Measurements from ENCODE around the gene FGFR2. TPM values are rescaled to one million over a fixed set of nuclear protein-coding genes. Genes with fewer than 3 reads are reported as not detected.

The FGFR2 gene
- total RNA-seq, 1 donor from 2014 or later = 0.30 TPM

DNA sequence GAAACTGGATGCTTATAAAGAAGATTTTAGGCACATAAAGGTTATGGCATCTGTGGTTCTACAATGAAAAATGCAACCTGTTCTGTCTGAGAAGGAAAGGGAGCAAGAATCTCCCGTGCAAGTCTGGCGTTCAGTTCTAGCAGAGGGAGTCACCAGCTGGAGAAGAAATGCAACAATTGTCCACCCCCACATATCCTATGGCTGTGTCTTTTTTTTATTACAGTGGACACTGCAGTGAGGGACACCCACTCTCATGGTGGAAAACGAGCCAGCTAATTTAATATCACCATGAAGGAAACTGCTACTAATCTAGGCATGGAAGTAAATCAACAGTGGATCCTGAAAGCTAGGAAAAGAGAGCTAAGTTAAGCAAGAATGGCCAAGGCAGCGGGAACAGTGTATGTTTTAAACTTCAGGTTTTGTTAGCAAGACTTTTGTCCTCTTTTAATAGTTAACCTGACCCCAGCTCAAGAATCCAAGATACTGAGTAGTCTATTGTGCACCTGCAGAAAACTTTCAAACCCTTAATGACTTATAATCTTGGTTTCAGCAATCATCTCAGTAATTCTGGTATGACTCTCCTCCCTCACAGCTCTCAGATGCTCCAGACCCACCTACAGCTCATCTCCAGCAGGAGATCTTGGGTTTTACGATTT, 149.3 kb downstream of the FGFR2 start:
- DNase-seq (no peak), ATAC-seq (ENCODE audit: poor library complexity) (no peak)
- intact Hi-C loops (cut with DNase I) = no loop called here

DNA sequence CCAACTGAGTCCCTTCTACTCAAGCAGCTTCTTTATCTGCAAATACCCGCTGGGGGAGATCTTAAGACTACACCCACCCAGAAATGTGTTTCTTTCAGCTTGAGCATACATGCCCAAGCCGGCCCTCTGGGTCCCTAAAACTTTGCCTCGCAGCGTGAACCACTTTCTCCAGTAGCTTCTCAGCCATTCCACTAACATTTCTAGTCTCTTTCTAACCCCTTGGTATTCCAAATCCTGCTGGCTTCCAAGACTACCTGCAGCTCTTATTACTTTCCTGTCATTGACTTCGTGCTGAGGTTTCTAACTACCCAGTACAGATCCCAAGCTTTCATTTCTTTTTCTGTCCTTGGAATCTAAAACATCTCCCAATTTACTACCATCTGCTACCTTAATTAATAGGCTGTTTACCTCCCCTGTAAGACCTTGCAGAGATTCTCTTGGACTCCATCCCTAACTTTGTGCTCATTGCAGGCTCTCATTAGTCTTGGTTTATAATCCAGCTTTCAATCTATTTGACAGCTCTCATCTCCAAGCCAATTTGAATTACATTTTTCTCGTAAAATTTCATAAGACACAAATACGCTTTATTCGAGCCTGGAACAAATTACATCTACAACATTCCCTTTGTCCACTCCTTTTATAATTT, 153.6 kb downstream of the FGFR2 start:
- ATAC-seq (ENCODE audit: poor library complexity) (no peak), DNase-seq (no peak)
- intact Hi-C loops (cut with DNase I) = no loop called here

DNA sequence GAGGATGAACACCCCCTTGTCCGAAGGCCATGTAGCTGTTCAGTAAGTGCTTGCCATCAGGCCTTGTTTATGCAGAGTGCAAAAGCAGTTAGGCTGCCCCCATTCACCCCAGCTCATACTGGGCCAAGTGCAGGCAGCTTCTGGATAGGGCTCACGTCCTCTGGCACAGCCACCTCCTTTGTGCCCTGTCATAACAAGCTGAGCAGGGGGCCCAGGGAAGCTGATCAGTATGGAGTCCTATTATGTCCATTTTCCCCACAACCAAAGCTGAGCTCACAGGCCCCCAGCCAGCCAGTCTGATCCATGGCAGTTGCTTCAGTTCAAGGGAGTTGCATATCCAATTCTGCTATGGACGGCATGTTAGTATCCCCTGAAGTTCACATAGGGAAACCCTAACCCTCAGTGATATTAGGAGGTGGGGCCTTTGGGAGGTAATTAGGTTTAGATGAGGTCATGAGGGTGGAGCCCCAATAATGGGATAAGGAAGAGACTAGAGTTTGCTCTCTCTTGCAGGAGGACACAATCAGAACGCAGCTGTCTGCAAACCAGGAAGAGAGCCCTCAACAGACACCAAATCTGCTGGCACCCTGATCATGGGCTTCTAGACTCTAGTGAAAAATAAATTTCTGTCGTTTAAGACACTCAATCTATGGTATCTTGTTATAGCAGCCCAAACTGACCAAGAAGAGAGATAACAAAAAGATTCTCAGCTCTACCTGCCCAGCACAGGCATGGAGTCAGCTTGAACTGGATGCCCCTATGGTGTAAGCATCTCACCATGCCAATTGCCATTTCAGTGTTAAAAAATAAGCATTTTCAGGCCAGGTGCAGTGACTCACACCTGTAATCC, 155.9 kb downstream of the FGFR2 start:
- no peak for DNase-seq
- ATAC-seq (ENCODE audit: poor library complexity) = no peak
- intact Hi-C loops (cut with DNase I) = no loop called here

DNA sequence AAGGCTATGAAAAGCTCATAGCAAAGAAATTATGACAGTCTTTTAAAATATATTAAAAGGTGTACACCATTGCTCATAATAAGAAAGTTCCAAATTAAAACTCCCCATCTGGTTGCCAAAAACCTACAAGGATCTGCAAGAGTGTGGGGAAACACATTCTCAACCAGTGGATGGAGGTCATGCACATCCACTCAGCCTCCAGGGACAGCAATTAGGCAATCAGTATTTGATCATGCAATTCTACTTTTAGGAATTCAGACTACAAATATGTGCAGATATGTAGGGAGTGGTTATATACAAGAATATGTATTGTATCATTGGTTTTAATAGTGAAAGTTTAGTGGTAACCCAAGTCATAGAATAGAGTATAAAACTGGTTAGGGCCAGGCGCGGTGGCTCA, 157.8 kb downstream of the FGFR2 start:
- intact Hi-C loops (cut with DNase I) = no loop called here
- ATAC-seq (ENCODE audit: poor library complexity) = no peak
- no peak for DNase-seq

DNA sequence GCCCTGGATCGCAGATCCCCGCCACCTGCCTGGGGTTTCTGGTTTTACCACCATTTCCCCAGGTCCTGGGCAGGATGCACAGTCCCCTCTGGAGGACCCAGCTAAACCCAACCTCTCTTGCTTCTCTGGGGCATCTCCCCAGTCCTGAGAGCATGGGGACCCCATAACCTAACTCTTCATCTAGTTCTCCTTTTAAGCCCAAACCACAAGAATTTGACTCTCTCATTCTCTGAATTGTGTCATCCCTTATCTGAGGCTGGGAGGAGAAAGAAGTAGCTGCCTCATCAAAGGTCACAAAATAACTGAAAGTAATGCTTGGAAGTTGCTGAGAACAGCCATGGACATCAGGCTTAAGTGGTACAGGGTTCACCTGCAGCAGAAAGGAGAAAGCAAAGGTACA, 159.9 kb downstream of the FGFR2 start:
- no peak for ATAC-seq (ENCODE audit: poor library complexity)
- no peak for DNase-seq
- intact Hi-C loops (cut with DNase I) = no loop called here

DNA sequence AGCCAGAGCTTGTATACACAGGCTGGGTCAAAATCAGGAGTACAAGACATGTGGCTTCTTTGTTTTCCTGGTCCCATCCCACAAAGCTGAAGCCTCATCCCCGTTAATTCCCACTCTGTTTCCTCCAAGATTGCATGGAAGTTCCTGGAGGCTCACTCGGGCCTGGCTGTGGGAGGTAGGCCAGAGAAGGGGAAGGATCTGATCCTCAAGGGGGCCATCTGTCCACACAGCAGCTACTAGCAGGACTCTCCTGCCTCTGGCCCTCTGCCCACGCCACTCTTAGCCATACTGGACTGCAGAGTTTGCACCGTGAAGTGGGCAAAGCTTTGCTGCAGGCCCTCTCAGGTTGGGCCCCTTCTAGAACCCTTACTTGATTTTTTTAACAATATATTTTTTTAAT, 160.6 kb downstream of the FGFR2 start:
- DNase-seq = peak; percentile 55
- no peak for ATAC-seq (ENCODE audit: poor library complexity)

DNA sequence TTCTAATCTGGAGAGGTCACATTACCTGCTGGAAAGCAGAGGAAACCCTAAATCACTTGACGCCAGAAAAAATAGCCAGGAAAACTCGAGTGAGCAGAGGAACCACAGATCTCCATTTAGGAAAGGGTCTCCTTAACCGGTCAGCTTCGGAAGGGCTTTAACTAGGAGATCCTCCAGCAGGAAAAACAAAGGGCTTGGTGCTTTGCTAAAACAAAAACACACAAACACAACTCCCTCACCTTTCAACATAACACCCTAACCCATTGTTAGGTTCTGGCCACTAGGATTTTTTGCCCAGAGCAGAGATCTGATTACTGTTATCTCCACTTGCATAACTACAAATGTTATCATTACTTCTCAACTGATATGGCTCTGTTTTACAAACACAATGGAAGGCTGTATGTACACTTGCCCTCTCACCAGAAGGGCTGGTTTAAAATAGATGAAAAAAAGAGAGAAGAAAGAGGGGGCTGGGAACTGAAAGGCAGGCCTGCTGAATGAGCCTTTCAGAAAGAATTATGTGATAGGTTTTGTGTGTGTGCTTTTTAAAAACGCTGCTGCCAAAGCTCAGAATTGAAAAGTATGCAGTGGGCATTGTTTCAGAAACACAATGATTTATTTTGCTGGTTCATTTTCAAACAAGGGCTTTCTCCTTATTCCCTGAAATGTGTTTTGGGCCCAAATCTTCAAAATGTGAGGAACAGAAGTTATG, 161.5 kb downstream of the FGFR2 start:
- no peak for ATAC-seq (ENCODE audit: poor library complexity)
- DNase-seq = no peak
- intact Hi-C loops (cut with DNase I) = no loop called here

More for the DNA sequence above, 160.6 kb downstream of the FGFR2 start:
- intact Hi-C loops (cut with DNase I) = no loop called here

DNA sequence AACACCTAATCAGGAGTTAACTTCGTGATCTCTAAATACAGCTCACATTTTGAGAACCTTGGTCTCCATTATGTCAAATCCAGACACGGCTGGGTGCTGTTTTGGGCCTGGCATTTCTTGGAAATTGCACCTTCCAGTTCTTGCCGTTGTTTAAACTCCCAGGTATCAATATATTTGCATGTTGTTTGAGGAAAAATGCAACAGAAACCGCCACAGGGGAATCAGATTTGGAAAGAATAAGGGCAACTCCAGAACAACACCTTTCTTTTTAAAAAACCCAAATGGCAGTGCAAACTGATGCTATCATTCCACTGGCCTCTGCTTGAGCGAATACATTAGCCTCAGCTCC, 162.0 kb downstream of the FGFR2 start:
- ATAC-seq (ENCODE audit: poor library complexity) (no peak), DNase-seq (no peak)
- intact Hi-C loops (cut with DNase I) = no loop called here

DNA sequence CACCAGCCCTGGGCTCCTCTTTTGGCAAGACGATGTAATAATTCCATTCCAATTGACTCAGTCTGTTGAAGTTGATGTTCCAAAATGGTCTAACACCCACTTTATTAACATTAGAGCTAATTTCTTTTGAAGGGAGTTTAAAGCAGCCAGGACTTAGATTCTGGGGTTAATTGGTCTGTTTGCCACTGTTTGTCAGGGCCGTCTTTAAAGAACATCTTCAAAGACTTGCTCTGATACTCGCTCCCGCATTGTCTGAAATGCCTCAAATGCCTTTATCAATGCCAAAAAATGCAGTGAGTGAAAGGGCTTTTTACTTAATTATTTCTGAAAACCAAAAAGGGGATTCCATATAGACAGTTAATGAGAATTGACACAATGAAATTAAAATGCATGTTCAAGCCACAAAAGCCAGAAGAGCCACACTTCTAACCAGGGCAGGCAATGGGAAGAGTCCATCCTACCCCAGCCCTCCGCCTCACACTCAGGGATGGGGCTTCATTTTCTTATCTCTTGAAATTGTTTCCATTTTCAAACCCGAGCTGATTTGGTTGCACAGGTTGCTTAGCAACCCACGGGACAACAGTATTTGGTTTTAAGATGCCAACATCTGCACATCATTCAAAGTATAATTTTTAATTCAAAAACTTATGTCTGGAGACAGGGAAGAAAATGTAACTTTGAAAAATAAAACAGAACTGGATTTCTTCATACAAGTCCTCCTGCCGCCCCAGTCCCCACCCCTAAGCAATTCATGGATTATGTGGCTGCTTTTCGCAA, 163.0 kb downstream of the FGFR2 start:
- no peak for DNase-seq
- ATAC-seq (ENCODE audit: poor library complexity) = no peak
- intact Hi-C loops (cut with DNase I) = no loop called here

DNA sequence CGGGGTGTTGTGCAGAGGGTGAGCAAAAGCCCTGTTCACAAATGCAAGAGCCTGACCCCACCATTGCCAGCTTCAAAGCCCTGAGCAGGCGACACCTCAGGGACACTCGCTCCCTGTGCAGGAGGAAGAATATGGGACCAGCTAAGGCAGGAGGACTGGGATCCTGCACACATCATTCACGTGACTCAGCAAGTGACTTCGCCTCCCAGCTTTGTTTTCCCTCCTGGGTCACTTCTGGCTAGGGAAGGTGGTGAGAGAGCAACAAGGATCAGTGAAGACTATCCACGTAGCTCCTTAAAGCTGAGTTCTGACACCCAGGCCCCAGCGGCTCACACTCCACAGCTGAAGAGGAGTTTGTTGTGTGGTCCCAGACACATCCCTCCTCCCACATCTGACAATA, 164.3 kb downstream of the FGFR2 start:
- intact Hi-C loops (cut with DNase I) = no loop called here
- DNase-seq = no peak

DNA sequence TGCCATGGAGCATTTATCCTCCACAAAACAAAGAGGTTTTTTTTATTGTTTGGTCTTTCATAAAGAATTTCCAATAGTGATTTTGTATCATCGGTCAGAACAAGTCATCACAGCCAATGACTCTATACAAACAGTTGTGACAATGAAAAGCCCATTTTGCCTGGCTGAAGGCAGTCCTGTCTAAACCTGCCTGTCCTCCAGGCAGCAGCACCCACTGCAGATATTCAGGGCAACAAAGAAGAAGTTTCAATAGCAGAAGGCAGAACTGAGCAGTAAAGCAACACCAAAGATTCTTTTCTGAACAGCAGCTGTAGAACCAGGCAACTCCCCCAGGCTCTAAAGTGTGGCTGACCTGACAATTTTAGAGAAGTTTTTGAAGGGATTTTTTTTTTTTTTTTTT, 169.4 kb downstream of the FGFR2 start:
- no peak for ATAC-seq (ENCODE audit: poor library complexity)
- intact Hi-C loops (cut with DNase I) = no loop called here
- DNase-seq = no peak

More for the DNA sequence above, 164.3 kb downstream of the FGFR2 start:
- no peak for ATAC-seq (ENCODE audit: poor library complexity)

Measured in Right ventricle myocardium superior (tissue), 1 donor.